ENCODE results near the gene TTC13.
"Not testable (repeated sequence)": the region's sequence is repeated elsewhere in the genome, so short reads cannot be mapped to it uniquely, and the experiment has no call there.

DNA sequence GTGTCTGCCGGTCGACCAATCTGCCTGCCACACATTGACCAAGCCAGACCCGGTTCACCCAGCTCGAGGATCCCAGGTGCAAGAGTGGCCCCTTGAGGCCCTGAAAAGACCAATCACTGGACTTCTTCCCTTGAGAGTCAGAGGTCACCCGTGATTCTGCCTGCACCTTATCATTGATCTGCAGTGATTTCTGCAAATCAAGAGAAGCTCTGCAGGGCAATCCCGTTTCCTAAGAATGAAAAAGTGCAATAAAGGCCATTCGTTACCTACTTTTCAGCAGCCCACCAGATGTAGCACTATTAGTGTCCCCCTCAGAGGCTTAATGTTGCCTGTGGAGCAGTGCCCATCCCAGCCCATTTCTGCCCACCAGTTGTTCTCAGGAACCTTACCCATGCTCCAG, 43.9 kb upstream of the TTC13 start:
- TF ChIP-seq, protein P1, sequence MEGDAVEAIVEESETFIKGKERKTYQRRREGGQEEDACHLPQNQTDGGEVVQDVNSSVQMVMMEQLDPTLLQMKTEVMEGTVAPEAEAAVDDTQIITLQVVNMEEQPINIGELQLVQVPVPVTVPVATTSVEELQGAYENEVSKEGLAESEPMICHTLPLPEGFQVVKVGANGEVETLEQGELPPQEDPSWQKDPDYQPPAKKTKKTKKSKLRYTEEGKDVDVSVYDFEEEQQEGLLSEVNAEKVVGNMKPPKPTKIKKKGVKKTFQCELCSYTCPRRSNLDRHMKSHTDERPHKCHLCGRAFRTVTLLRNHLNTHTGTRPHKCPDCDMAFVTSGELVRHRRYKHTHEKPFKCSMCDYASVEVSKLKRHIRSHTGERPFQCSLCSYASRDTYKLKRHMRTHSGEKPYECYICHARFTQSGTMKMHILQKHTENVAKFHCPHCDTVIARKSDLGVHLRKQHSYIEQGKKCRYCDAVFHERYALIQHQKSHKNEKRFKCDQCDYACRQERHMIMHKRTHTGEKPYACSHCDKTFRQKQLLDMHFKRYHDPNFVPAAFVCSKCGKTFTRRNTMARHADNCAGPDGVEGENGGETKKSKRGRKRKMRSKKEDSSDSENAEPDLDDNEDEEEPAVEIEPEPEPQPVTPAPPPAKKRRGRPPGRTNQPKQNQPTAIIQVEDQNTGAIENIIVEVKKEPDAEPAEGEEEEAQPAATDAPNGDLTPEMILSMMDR (IDR thresholded peaks at IDR 0.05; ENCODE audit: poor library complexity): not testable (repeated sequence)
- not testable (repeated sequence) for TF ChIP-seq EZH2 (IDR thresholded peaks at IDR 0.05; ENCODE audit: borderline replicate concordance)
